Heart left ventricle (tissue), 16 donors: ENCODE measurements around the gene GOLGA7B. TPM values are rescaled to one million over a fixed set of nuclear protein-coding genes. Genes with fewer than 3 reads are reported as not detected.

Source experiments
- ATAC-seq, 4 donors: fragments of 200-7000 bp; cut with Tn5 transposase; one replicate each; pipeline ENCODE4 v1.9.1; 2020 to 2022; ENCODE audit warnings: moderate library complexity in 4 of 4, mild to moderate bottlenecking in 3 of 4, moderate number of reproducible peaks in 1 of 4
- DNase-seq, 5 donors: peaks; one replicate each; pipeline ENCODE4 v3.0.0-alpha.2; 2020
- H3K27ac ChIP-seq, 12 donors: fragments of 200-600 bp; sonication (generic) in 4 of 12; one replicate each; pipeline versions ENCODE4 v1.5.0 to v1.8.0; 2016 to 2022; ENCODE audit warnings: mild to moderate bottlenecking in 2 of 12
- H3K27me3 ChIP-seq, 9 donors: fragments of 200-600 bp; sonication (generic) in 2 of 9; one replicate each; pipeline versions ENCODE4 v1.5.1 to v1.8.0; 2016 to 2022; ENCODE audit warnings: mild to moderate bottlenecking in 3 of 9
- H3K36me3 ChIP-seq, 9 donors: fragments of 200-600 bp; sonication (generic) in 2 of 9; one replicate each; pipeline versions ENCODE4 v1.5.0 to v1.8.0; 2018 to 2022; ENCODE audit warnings: mild to moderate bottlenecking in 2 of 9
- H3K4me1 ChIP-seq, 12 donors: fragments of 200-600 bp; sonication (generic) in 4 of 12; one replicate each; pipeline versions ENCODE4 v1.5.0 to v1.8.0; 2016 to 2022; ENCODE audit warnings: mild to moderate bottlenecking in 3 of 12
- H3K4me3 ChIP-seq, 12 donors: fragments of 200-600 bp; sonication (generic) in 4 of 12; one replicate each; pipeline versions ENCODE4 v1.5.0 to v1.8.0; 2017 to 2022; ENCODE audit warnings: mild to moderate bottlenecking in 9 of 12, moderate library complexity in 4 of 12
- H3K9me3 ChIP-seq, 12 donors: fragments of 200-600 bp; sonication (generic) in 4 of 12; one replicate each; pipeline versions ENCODE4 v1.5.0 to v1.8.0; 2016 to 2022; ENCODE audit warnings: mild to moderate bottlenecking in 1 of 12
- CTCF ChIP-seq, 12 donors: fragments of 200-600 bp; sonication (generic) in 4 of 12; IDR thresholded peaks; one replicate each; pipeline versions ENCODE4 v1.5.0 to v1.8.0; 2018 to 2022; ENCODE audit warnings: antibody characterized with exemption in 12 of 12, mild to moderate bottlenecking in 5 of 12
- POLR2A ChIP-seq, 2 donors: fragments of 450-650 bp; IDR thresholded peaks; one replicate each; pipeline ENCODE4 v1.6.1; 2017; ENCODE audit warnings: antibody characterized with exemption in 2 of 2, mild to moderate bottlenecking in 2 of 2, moderate library complexity in 2 of 2
- WGBS, 4 donors: extraction: QIAGEN DNeasy Blood & Tissue Kit in 2 of 4; methylation state at CpG; one replicate each; pipeline versions ENCODE4 v1.1.5 to v1.1.7; 2013 to 2018; 5-methylcytosine and 5-hydroxymethylcytosine counted together
- intact Hi-C, 10 donors: fragments of 100-400 bp; cut with DNase I; formaldehyde crosslinking; loops; one replicate each; pipeline versions ENCODE4 v1.11.1 to v1.14.2; 2022
- polyA plus RNA-seq, 2 donors: library from polyadenylated mRNA; stranded (reverse); fragments of 200-250 nt; gene quantifications; one replicate each; pipeline ENCODE4 v1.2.3, GENCODE V29; 2013
- total RNA-seq, 9 donors: library from RNA; depleted of rRNA in 2 of 9; stranded (reverse); fragments of >200 nt in 2 of 9; fragmentation: NEBNext Ultra II Directional in 3 of 9; extraction: Animal tissue kit (Norgen Biotek cat#: 25700) in 3 of 9; gene quantifications; one replicate each; pipeline versions ENCODE4 v1.1.0 to v1.2.4, GENCODE V29; 2016 to 2023
- donor health status: ischemic (EF 13 %, LVEDD 7.1; RV severe dilation, severe dysfunction).
- donor health status: healthy with polysubstance abuse.
- donor health status: DM: no; HTN: yes; CAD: no.
- donor health status: DM: no; HTN: no; CAD: no.
- donor health status: ischemic (EF 25% LVEDD 6.9; RV normal size, moderate dysfunction).
- donor health status: ischemic (EF 25% LVEDD 5.7; RV mildly dilated, moderate dysfunction).
- donor health status: healthy.
- donor health status: DM: yes; HTN: yes; CAD: no.
- donor health status: ischemic (EF 35%, LVEDD 5.7; RV mildly dilated, moderate dysfunction).
- donor health status: nonischemic (EF 11% LVEDD 7.7; RV severe dilation, severe dysfunction).
- donor health status: DM: yes; HTN: yes; CAD: no.
- donor health status: PGD.
- donor health status: ischemic (EF 29% LVEDD 5.4; RV normal size, mild dysfunction).
- donor health status: nonischemic (EF 23%, LVEDD 6.1; RV moderate dilation, normal function).

GOLGA7B gene
- total and polyA plus RNA-seq, 11 donors, result 0.06 to 1.1 (median 0.16) TPM; not detected in 1

- TF ChIP-seq POLR2A (IDR thresholded peaks at IDR 0.05) (no peak), CTCF (IDR thresholded peaks at IDR 0.05) (no peak)
- intact Hi-C loops, result loop anchor here in 5 of 10 donors (5.0 kb wide), 3 partner anchors 114 to 399 kb away; no protein-coding TSS in a partner anchor
- WGBS, 4 donors, result 74 to 90% (median 80%) methylated on average over 2 of the region's 2 CpGs
- Histone ChIP-seq H3K4me1 (peaks cover 0 to 21% (median 6%) of the 10 kb centered on the region in 12 donors), H3K27me3 (peaks cover 0 to 4% (median 0%) of the 10 kb centered on the region in 9 donors), H3K36me3 (no peaks in the 10 kb centered on the region), H3K4me3 (no peak overlapping the region), H3K9me3 (no peaks in the 10 kb centered on the region), H3K27ac (no peak overlapping the region)
- no peak for DNase-seq
- ATAC-seq, result no peak
These were observed 63.5 kb downstream of the GOLGA7B start for GRCh38 chr10:97913193-97913592.

- peak in 1 of 5 donors; percentile 1 for DNase-seq
- intact Hi-C loops, result loop anchor here in 8 of 10 donors (1.0 to 5.0 kb wide), 6 partner anchors 114 to 399 kb away; no protein-coding TSS in a partner anchor
- H3K36me3 ChIP-seq, result no peaks in the 10 kb centered on the region
- peaks cover 0 to 21% (median 6%) of the 10 kb centered on the region in 12 donors for H3K4me1 ChIP-seq
- H3K27ac ChIP-seq, result no peak overlapping the region
- H3K4me3 ChIP-seq, result no peak overlapping the region
- 79 to 92% (median 85%) methylated on average over 4 to 6 of the region's 6 CpGs for WGBS, 4 donors
- no peaks in the 10 kb centered on the region for H3K9me3 ChIP-seq
- ATAC-seq, result no peak
- peaks cover 0 to 4% (median 0%) of the 10 kb centered on the region in 9 donors for H3K27me3 ChIP-seq
- TF ChIP-seq POLR2A (IDR thresholded peaks at IDR 0.05) (no peak), CTCF (IDR thresholded peaks at IDR 0.05) (no peak)
These were observed 64.0 kb downstream of the GOLGA7B start for GRCh38 chr10:97913614-97914013.

- H3K9me3 ChIP-seq, result no peaks in the 10 kb centered on the region
- no peak overlapping the region for H3K27ac ChIP-seq
- DNase-seq (peak in 1 of 5 donors; percentile 17), ATAC-seq (peak; percentile 2 to 37 (median 11))
- no peaks in the 10 kb centered on the region for H3K36me3 ChIP-seq
- H3K4me3 ChIP-seq, result no peak overlapping the region
- peaks cover 0 to 21% (median 6%) of the 10 kb centered on the region in 12 donors for H3K4me1 ChIP-seq
- 44 to 50% (median 47%) methylated on average over 10 of the region's 10 CpGs for whole genome bisulfite sequencing, 4 donors
- intact Hi-C loops, result loop anchor here in 8 of 10 donors (1.0 to 5.0 kb wide), 6 partner anchors 113 to 398 kb away; no protein-coding TSS in a partner anchor
- TF ChIP-seq CTCF (IDR thresholded peaks at IDR 0.05) (no peak), POLR2A (IDR thresholded peaks at IDR 0.05) (no peak)
- H3K27me3 ChIP-seq, result no peaks in the 10 kb centered on the region
These were observed 64.7 kb downstream of the GOLGA7B start for GRCh38 chr10:97914171-97914836.

GRCh38 chr10:97914837-97915211, 65.2 kb downstream of the GOLGA7B start:
- Histone ChIP-seq H3K9me3 (no peaks in the 10 kb centered on the region), H3K36me3 (no peaks in the 10 kb centered on the region), H3K4me1 (peaks cover 0 to 21% (median 6%) of the 10 kb centered on the region in 12 donors), H3K27ac (no peak overlapping the region), H3K4me3 (no peak overlapping the region), H3K27me3 (no peaks in the 10 kb centered on the region)
- DNase-seq, result peak; percentile 66 to 87 (median 74)
- TF ChIP-seq POLR2A (IDR thresholded peaks at IDR 0.05) (no peak), CTCF (IDR thresholded peaks at IDR 0.05) (peak; percentile 82 to 94 (median 88))
- WGBS, 4 donors, result 0 to 6% (median 5%) methylated on average over 5 to 11 of the region's 11 CpGs
- ATAC-seq, result peak; percentile 79 to 90 (median 83)
- intact Hi-C loops, result loop anchor here (1.0 to 5.0 kb wide), 8 partner anchors 112 to 397 kb away; no protein-coding TSS in a partner anchor
